OCI-LY7 (cell line): ENCODE data around the gene CLCN6. TPM values are rescaled to one million over a fixed set of nuclear protein-coding genes. Genes with fewer than 3 reads are reported as not detected.

Experiments
- BruUV-seq: library from RNA; stranded (reverse); fragments of 400-500 nt; replicated peaks from 2 replicates; lab custom pipeline; 2021; lab: Mats Ljungman, UMichigan
- CTCF ChIA-PET: fragments of 300-600 bp; sonication (Branson Sonifier 250); formaldehyde crosslinking; loops from one replicate; lab custom pipeline; 2022; ENCODE audit warnings: antibody characterized with exemption; ENCODE audit not compliant: unreplicated experiment; lab: Charles Lee
- POLR2A ChIA-PET: fragments of 300-600 bp; sonication (Branson Sonifier 250); formaldehyde crosslinking; loops from one replicate; lab custom pipeline; 2022; ENCODE audit warnings: antibody characterized with exemption; lab: Charles Lee
- DNase-seq: peaks from one replicate; pipeline ENCODE4 v3.0.0-alpha.2; 2015; ENCODE audit warnings: low spot score
- H2AFZ ChIP-seq: fragments of 200-600 bp; sonication (generic), shearing (Covaris generic); 2 replicates; pipeline ENCODE4 v1.6.1; 2014; ENCODE audit warnings: mild to moderate bottlenecking, antibody characterized with exemption, low read length, moderate library complexity
- H3K27ac ChIP-seq: fragments of 200-600 bp; sonication (generic); 2 replicates; pipeline ENCODE4 v1.5.1; 2014; ENCODE audit warnings: mixed run types, low read depth, mild to moderate bottlenecking, moderate library complexity, low read length, inconsistent platforms; ENCODE audit not compliant: poor library complexity, severe bottlenecking
- H3K36me3 ChIP-seq: fragments of 200-600 bp; sonication (generic); 2 replicates; pipeline ENCODE4 v1.6.1; 2014; ENCODE audit warnings: mild to moderate bottlenecking, antibody characterized with exemption, low read length, moderate library complexity, mixed read lengths; ENCODE audit not compliant: insufficient read depth
- H3K4me1 ChIP-seq: fragments of 200-600 bp; sonication (generic); 2 replicates; pipeline ENCODE4 v1.5.1; 2014; ENCODE audit warnings: mild to moderate bottlenecking, low read length; ENCODE audit not compliant: insufficient read depth, poor library complexity, severe bottlenecking
- H3K4me2 ChIP-seq: fragments of 200-600 bp; sonication (generic); 2 replicates; pipeline ENCODE4 v1.6.1; 2014; ENCODE audit warnings: mild to moderate bottlenecking, low read length
- H3K4me3 ChIP-seq: fragments of 200-600 bp; sonication (generic); 2 replicates; pipeline ENCODE4 v1.5.1; 2014; ENCODE audit warnings: mild to moderate bottlenecking, low read depth, low read length; ENCODE audit not compliant: poor library complexity, severe bottlenecking
- H3K79me2 ChIP-seq: fragments of 200-600 bp; sonication (generic); 2 replicates; pipeline ENCODE4 v1.6.1; 2016; ENCODE audit warnings: low read depth, mild to moderate bottlenecking, low read length, moderate library complexity, mixed read lengths; ENCODE audit not compliant: insufficient read depth
- H3K9me2 ChIP-seq: fragments of 200-600 bp; sonication (generic); 2 replicates; pipeline ENCODE4 v1.6.1; 2016; ENCODE audit warnings: mild to moderate bottlenecking, low read length, mixed read lengths; ENCODE audit not compliant: insufficient read depth
- H3K9me3 ChIP-seq: fragments of 200-600 bp; sonication (generic); 2 replicates; pipeline ENCODE4 v1.6.1; 2014; ENCODE audit warnings: mild to moderate bottlenecking, mixed run types, low read length, mixed read lengths
- H4K20me1 ChIP-seq: fragments of 200-600 bp; sonication (generic); 2 replicates; pipeline ENCODE4 v1.6.1; 2014; ENCODE audit warnings: mild to moderate bottlenecking, antibody characterized with exemption, low read length, moderate library complexity, mixed read lengths; ENCODE audit not compliant: insufficient read depth
- CTCF ChIP-seq: fragments of 200-600 bp; sonication (generic); conservative IDR thresholded peaks from 2 replicates; pipeline ENCODE4 v1.5.1; 2014; ENCODE audit warnings: mild to moderate bottlenecking, antibody characterized with exemption, low read length, moderate library complexity, mixed read lengths
- EZH2phosphoT487 ChIP-seq: fragments of 200-600 bp; sonication (generic); IDR thresholded peaks from 2 replicates; pipeline ENCODE4 v1.6.1; 2018; ENCODE audit warnings: low read depth, borderline replicate concordance, mild to moderate bottlenecking, mixed run types, antibody characterized with exemption, low read length, moderate library complexity, mixed read lengths
- intact Hi-C: fragments of 100-400 bp; cut with micrococcal nuclease; formaldehyde crosslinking; loops from one replicate; pipeline ENCODE4 v1.10.0; 2022; ENCODE audit not compliant: unreplicated experiment
- total RNA-seq, 2 experiments: library from RNA; depleted of rRNA in 1 of 2; stranded (reverse); fragments of >200 nt in 1 of 2; shearing (Covaris generic) in 1 of 2; gene quantifications; 2 replicates each; pipeline ENCODE4 v1.2.3, GENCODE V29; 2014 to 2022

Gene CLCN6
- total RNA-seq, 2 experiments from 2014 or later = 19.7 to 65.8 TPM

GRCh38 chr1:11764115-11764514, 41.9 kb upstream of the CLCN6 start:
- POLR2A ChIA-PET = no interaction called here
- Histone ChIP-seq H3K9me2 (no peaks in the 10 kb centered on the region), H2AFZ (no peak overlapping the region), H3K4me2 (no peak overlapping the region), H3K36me3 (no peaks in the 10 kb centered on the region), H3K9me3 (no peaks in the 10 kb centered on the region), H3K27ac (no peak overlapping the region), H4K20me1 (no peaks in the 10 kb centered on the region), H3K4me3 (no peak overlapping the region), H3K79me2 (no peaks in the 10 kb centered on the region), H3K4me1 (peaks cover 4% of the 10 kb centered on the region)
- TF ChIP-seq CTCF (no peak), EZH2phosphoT487 (no peak)
- intact Hi-C loops = no loop called here
- BruUV-seq = no TSS peak
- DNase-seq = no peak
- CTCF ChIA-PET = no interaction called here

GRCh38 chr1:11764519-11764918, 41.5 kb upstream of the CLCN6 start:
- Histone ChIP-seq H4K20me1 (no peaks in the 10 kb centered on the region), H2AFZ (no peak overlapping the region), H3K27ac (no peak overlapping the region), H3K4me3 (no peak overlapping the region), H3K9me2 (no peaks in the 10 kb centered on the region), H3K4me1 (peaks cover 4% of the 10 kb centered on the region), H3K4me2 (no peak overlapping the region), H3K36me3 (no peaks in the 10 kb centered on the region), H3K79me2 (no peaks in the 10 kb centered on the region), H3K9me3 (no peaks in the 10 kb centered on the region)
- POLR2A ChIA-PET = no interaction called here
- CTCF ChIA-PET = no interaction called here
- intact Hi-C loops = no loop called here
- no peak for TF ChIP-seq EZH2phosphoT487
- no peak for TF ChIP-seq CTCF
- DNase-seq = no peak
- no TSS peak for BruUV-seq

- CTCF ChIA-PET = no interaction called here
- POLR2A ChIA-PET = interaction anchor here (0.6 kb wide), 1 partner anchor 335 kb away, joined by 4 read pairs; no protein-coding TSS in a partner anchor
Observed at GRCh38 chr1:11765661-11766428, 40.1 kb upstream of the CLCN6 start.

More at GRCh38 chr1:11765661-11766428, 40.1 kb upstream of the CLCN6 start:
- Histone ChIP-seq H4K20me1 (no peaks in the 10 kb centered on the region), H3K4me1 (peaks cover 4% of the 10 kb centered on the region), H3K36me3 (no peaks in the 10 kb centered on the region), H3K79me2 (no peaks in the 10 kb centered on the region), H3K9me2 (no peaks in the 10 kb centered on the region), H3K4me2 (no peak overlapping the region), H2AFZ (no peak overlapping the region), H3K4me3 (no peak overlapping the region), H3K27ac (no peak overlapping the region), H3K9me3 (no peaks in the 10 kb centered on the region)
- no TSS peak for BruUV-seq
- intact Hi-C loops = no loop called here
- no peak for DNase-seq
- TF ChIP-seq EZH2phosphoT487 (no peak), CTCF (no peak)
